Kidney (tissue), 14 donors: ENCODE results near the gene GAS7. TPM values are rescaled to one million over a fixed set of nuclear protein-coding genes. Genes with fewer than 3 reads are reported as not detected.
"Not testable (repeated sequence)": the region's sequence is repeated elsewhere in the genome, so short reads cannot be mapped to it uniquely, and the experiment has no call there.

Experiments
- DNase-seq, 5 donors: peaks; one replicate each; pipeline ENCODE4 v3.0.0-alpha.2; 2013 to 2020
- FAIRE-seq: peaks from 2 replicates; lab custom pipeline; 2012; peaks lifted over from hg19 to GRCh38; lab: Jason Lieb, UNC
- H3K27ac ChIP-seq, 2 donors: one replicate each; pipeline ENCODE4 v1.7.0; 2013; ENCODE audit warnings: low read depth in 2 of 2, low read length in 2 of 2, inconsistent platforms in 1 of 2
- H3K27me3 ChIP-seq: one replicate; pipeline ENCODE4 v1.7.1; 2013; ENCODE audit warnings: low read length, inconsistent platforms; ENCODE audit not compliant: control insufficient read depth, insufficient read depth
- H3K36me3 ChIP-seq, 3 donors: one replicate each; pipeline versions ENCODE4 v1.7.0 to v1.7.1; 2013; ENCODE audit warnings: low read length in 3 of 3, control low read depth in 1 of 3, inconsistent platforms in 1 of 3; ENCODE audit not compliant: insufficient read depth in 3 of 3, control insufficient read depth in 2 of 3
- H3K4me1 ChIP-seq, 3 donors: one replicate each; pipeline versions ENCODE4 v1.7.0 to v1.7.1; 2013; ENCODE audit warnings: low read length in 3 of 3, inconsistent platforms in 1 of 3, low read depth in 1 of 3; ENCODE audit not compliant: control insufficient read depth in 2 of 3, insufficient read depth in 2 of 3
- H3K4me3 ChIP-seq, 3 donors: one replicate each; pipeline versions ENCODE4 v1.7.0 to v1.8.1; 2013; ENCODE audit warnings: low read length in 3 of 3, control low read depth in 1 of 3, inconsistent platforms in 1 of 3
- H3K9ac ChIP-seq, 3 donors: one replicate each; pipeline versions ENCODE4 v1.7.0 to v1.7.1; 2013; ENCODE audit warnings: low read length in 3 of 3, control low read depth in 1 of 3, inconsistent platforms in 1 of 3
- H3K9me3 ChIP-seq, 3 donors: one replicate each; pipeline versions ENCODE4 v1.7.0 to v1.7.1; 2013; ENCODE audit warnings: low read length in 3 of 3, control low read depth in 1 of 3, inconsistent platforms in 1 of 3; ENCODE audit not compliant: control insufficient read depth in 2 of 3, insufficient read depth in 1 of 3
- CTCF ChIP-seq: IDR thresholded peaks from 3 replicates; pipeline ENCODE4 v1.5.1; 2012; ENCODE audit warnings: mild to moderate bottlenecking, moderate library complexity, borderline replicate concordance; ENCODE audit not compliant: insufficient read depth; ENCODE audit errors: extremely low read depth
- intact Hi-C: fragments of 100-400 bp; cut with DNase I; formaldehyde crosslinking; loops from one replicate; pipeline ENCODE4 v1.11.1; 2022
- polyA plus RNA-seq: library from polyadenylated mRNA; stranded (reverse); fragments of 350-450 nt; fragmentation: Illumina TruSeq; extraction: RNeasy Lipid Tissue Mini Kit (QIAGEN cat#74804); gene quantifications from one replicate; pipeline ENCODE4 v1.2.3, GENCODE V29; 2014; ENCODE audit warnings: low read depth, low replicate concordance; ENCODE audit not compliant: insufficient read depth
- total RNA-seq: library from RNA; stranded (reverse); fragmentation: NEBNext Ultra II Directional; extraction: Animal tissue kit (Norgen Biotek cat#: 25700); gene quantifications from one replicate; pipeline ENCODE4 v1.2.1, GENCODE V29; 2021
- donor health status: control.
- donor health status: control.
- donor health status: control.
- donor health status: control.
- donor health status: control.
- donor health status: DM: yes; HTN: yes; CAD: no.
- donor health status: Normal renal cell carcinoma (clear cell type).

Gene GAS7
- total and polyA plus RNA-seq, 2 donors from 2014 or later: 1.1 to 20.5 TPM

- no peaks in the 10 kb centered on the region for H3K36me3 ChIP-seq
- no peaks in the 10 kb centered on the region for H3K4me1 ChIP-seq
- no peaks in the 10 kb centered on the region for H3K9me3 ChIP-seq
- intact Hi-C loops: no loop called here
- no peak for TF ChIP-seq CTCF
- DNase-seq (no peak), FAIRE-seq (no peak)
- H3K27ac ChIP-seq: no peak overlapping the region
- no peak overlapping the region for H3K9ac ChIP-seq
- H3K4me3 ChIP-seq: no peak overlapping the region
- no peaks in the 10 kb centered on the region for H3K27me3 ChIP-seq
Measured at GRCh38 chr17:10003705-10004104, 194.7 kb downstream of the GAS7 start.

DNA sequence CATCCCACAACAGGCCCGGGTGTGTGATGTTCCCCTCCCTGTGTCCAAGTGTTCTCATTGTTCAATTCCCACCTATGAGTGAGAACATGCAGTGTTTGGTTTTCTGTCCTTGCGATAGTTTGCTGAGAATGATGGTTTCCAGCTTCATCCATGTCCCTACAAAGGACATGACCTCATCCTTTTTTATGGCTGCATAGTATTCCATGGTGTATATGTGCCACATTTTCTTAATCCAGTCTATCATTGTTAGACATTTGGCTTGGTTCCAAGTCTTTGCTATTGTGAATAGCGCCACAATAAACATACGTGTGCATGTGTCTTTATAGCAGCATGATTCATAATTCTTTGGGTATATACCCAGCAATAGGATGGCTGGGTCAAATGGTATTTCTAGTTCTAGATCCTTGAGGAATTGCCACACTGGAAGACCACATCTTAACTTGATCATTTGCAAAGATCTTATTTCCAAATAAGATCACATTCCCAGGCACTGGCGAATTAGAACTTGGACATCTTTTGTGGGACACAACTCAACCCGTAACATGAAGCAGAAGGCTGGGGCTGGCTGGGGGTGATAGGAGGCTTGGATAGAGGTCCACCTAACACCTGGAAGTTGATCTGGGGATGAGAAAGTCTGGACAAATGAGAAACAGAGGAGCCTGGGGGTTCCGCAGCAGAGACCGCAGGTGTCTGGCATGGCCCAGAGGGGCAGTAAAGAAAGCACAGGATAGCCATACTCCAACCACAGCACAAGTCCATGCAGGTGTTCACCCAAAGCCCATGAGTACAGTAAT is 195.6 kb downstream of the GAS7 start:
- H3K27ac ChIP-seq, H3K9me3 ChIP-seq, intact Hi-C loops, FAIRE-seq, H3K36me3 ChIP-seq, H3K4me1 ChIP-seq, H3K4me3 ChIP-seq, H3K27me3 ChIP-seq, DNase-seq, H3K9ac ChIP-seq: not testable (repeated sequence)

GRCh38 chr17:10001306-10001873 is 197.0 kb downstream of the GAS7 start:
- Histone ChIP-seq H3K36me3 (no peaks in the 10 kb centered on the region), H3K9ac (no peak overlapping the region), H3K27ac (no peak overlapping the region), H3K4me1 (no peaks in the 10 kb centered on the region), H3K4me3 (no peak overlapping the region), H3K9me3 (no peaks in the 10 kb centered on the region), H3K27me3 (no peaks in the 10 kb centered on the region)
- no peak for FAIRE-seq
- no peak for TF ChIP-seq CTCF
- intact Hi-C loops: no loop called here
- DNase-seq: peak in 1 of 5 donors; percentile 50

- no peak overlapping the region for H3K27ac ChIP-seq
- H3K27me3 ChIP-seq: no peaks in the 10 kb centered on the region
- H3K4me3 ChIP-seq: no peak overlapping the region
- no peak for TF ChIP-seq CTCF
- no peaks in the 10 kb centered on the region for H3K9me3 ChIP-seq
- H3K4me1 ChIP-seq: no peaks in the 10 kb centered on the region
- no peaks in the 10 kb centered on the region for H3K36me3 ChIP-seq
- H3K9ac ChIP-seq: no peak overlapping the region
- FAIRE-seq (no peak), DNase-seq (no peak)
- intact Hi-C loops: no loop called here
Measured at GRCh38 chr17:9999919-10000695, 198.3 kb downstream of the GAS7 start.
